SK-N-SH (cell line): ENCODE data around the gene NEK7.

Experiments used
- CTCF ChIP-seq: fragments of 200-600 bp; sonication (generic); IDR thresholded peaks from 2 replicates; pipeline ENCODE4 v1.6.1; 2017; ENCODE audit warnings: antibody characterized with exemption, mild to moderate bottlenecking, moderate library complexity
- ELF1 ChIP-seq: IDR thresholded peaks from 2 replicates; pipeline ENCODE4 v1.4.0; 2012
- EP300 ChIP-seq, 2 experiments: IDR thresholded peaks; 2 replicates each; pipeline versions ENCODE4 v1.4.0 to v1.6.1; 2012; ENCODE audit warnings: borderline replicate concordance in 1 of 2, low read depth in 1 of 2, low read length in 1 of 2
- MAX ChIP-seq: IDR thresholded peaks from 2 replicates; pipeline ENCODE4 v1.4.0; 2012; ENCODE audit warnings: low read depth
- NFIC ChIP-seq: IDR thresholded peaks from 2 replicates; pipeline ENCODE4 v1.4.0; 2012; ENCODE audit warnings: borderline replicate concordance
- POLR2AphosphoS5 ChIP-seq: IDR thresholded peaks from 2 replicates; pipeline ENCODE4 v1.6.1; 2012; ENCODE audit warnings: low read depth, low read length
- RAD21 ChIP-seq: IDR thresholded peaks from 2 replicates; pipeline ENCODE4 v1.6.1; 2012; ENCODE audit warnings: mild to moderate bottlenecking, low read length
- RXRA ChIP-seq: IDR thresholded peaks from 2 replicates; pipeline ENCODE4 v1.4.0; 2012; ENCODE audit warnings: low read depth, mild to moderate bottlenecking, borderline replicate concordance
- SIN3A ChIP-seq: IDR thresholded peaks from 2 replicates; pipeline ENCODE4 v1.6.1; 2012; ENCODE audit warnings: low read depth, mild to moderate bottlenecking, low read length, moderate library complexity, borderline replicate concordance
- SMC3 ChIP-seq: IDR thresholded peaks from 2 replicates; pipeline ENCODE4 v1.6.1; 2012; ENCODE audit warnings: low read depth, low read length, improper control_type of control experiment
- YY1 ChIP-seq: IDR thresholded peaks from 2 replicates; pipeline ENCODE4 v1.4.0; 2012; ENCODE audit warnings: low read depth, mild to moderate bottlenecking

- TF ChIP-seq EP300 (IDR thresholded peaks at IDR 0.05; ENCODE audit: borderline replicate concordance in 1 of 2, low read depth in 1 of 2, low read length in 1 of 2) (no peak), CTCF (no peak), POLR2AphosphoS5 (no peak), SMC3 (no peak), SIN3A (no peak), YY1 (no peak), MAX (no peak), RAD21 (no peak), NFIC (no peak), ELF1 (no peak), RXRA (no peak)
Measured at GRCh38 chr1:198116069-198116468, 40.7 kb upstream of the NEK7 start.
